ENCODE data around the gene RNF215.

GRCh38 chr22:30399718-30400117 lies 12.5 kb upstream of the RNF215 start:
- TF ChIP-seq CTCF (IDR thresholded peaks at IDR 0.05 in 2 of 3, conservative IDR thresholded peaks at IDR 0.05 in 1 of 3; ENCODE audit: control insufficient read depth in 2 of 3, extremely low read depth in 1 of 3, insufficient read depth in 1 of 3, low read depth in 3 of 3, low read length in 3 of 3) (no peak), HDGF (IDR thresholded peaks at IDR 0.05) (no peak), RAD21 (IDR thresholded peaks at IDR 0.05; ENCODE audit: insufficient read depth, low read depth, low read length) (no peak)

All from GM12878 (cell line).